Measurements from ENCODE around the gene ACAT1. TPM values are rescaled to one million over a fixed set of nuclear protein-coding genes. Genes with fewer than 3 reads are reported as not detected.
"Not testable (repeated sequence)": the region's sequence is repeated elsewhere in the genome, so short reads cannot be mapped to it uniquely, and the experiment has no call there.

Gene ACAT1
- total RNA-seq, 2 donors from 2014 or later, result 42.5 to 68.2 TPM

DNA sequence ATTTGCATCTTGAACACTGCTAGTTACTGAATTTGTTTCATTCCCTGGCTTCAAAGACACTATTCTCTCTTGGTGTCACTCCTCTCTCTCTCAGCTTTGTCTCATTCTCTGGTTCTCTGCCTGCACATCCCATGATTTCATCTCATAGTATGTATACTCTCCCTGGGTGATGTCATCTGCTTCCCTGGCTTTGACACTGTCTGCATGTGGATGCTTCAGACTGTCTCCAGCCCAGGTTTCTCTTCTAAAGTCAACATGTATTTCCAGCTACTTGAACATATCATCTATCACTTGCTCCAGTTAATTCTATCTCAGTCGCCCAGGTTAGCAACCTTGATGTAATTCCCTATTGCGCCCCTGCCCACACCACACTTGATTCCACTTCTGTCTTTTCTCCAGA, 9.3 kb upstream of the ACAT1 start:
- DNase-seq (no peak), ATAC-seq (no peak)
- Histone ChIP-seq H3K27me3 (no peaks in the 10 kb centered on the region), H3K36me3 (replicated peaks in 1 of 2; ENCODE audit: insufficient read depth in 1 of 2, low read depth in 2 of 2) (no peaks in the 10 kb centered on the region), H3K4me1 (peaks cover 15% of the 10 kb centered on the region), H3K9me3 (no peaks in the 10 kb centered on the region), H3K4me3 (no peak overlapping the region), H3K27ac (no peak overlapping the region)
- no peak for TF ChIP-seq POLR2A (IDR thresholded peaks at IDR 0.05)
- TF ChIP-seq, protein P1, sequence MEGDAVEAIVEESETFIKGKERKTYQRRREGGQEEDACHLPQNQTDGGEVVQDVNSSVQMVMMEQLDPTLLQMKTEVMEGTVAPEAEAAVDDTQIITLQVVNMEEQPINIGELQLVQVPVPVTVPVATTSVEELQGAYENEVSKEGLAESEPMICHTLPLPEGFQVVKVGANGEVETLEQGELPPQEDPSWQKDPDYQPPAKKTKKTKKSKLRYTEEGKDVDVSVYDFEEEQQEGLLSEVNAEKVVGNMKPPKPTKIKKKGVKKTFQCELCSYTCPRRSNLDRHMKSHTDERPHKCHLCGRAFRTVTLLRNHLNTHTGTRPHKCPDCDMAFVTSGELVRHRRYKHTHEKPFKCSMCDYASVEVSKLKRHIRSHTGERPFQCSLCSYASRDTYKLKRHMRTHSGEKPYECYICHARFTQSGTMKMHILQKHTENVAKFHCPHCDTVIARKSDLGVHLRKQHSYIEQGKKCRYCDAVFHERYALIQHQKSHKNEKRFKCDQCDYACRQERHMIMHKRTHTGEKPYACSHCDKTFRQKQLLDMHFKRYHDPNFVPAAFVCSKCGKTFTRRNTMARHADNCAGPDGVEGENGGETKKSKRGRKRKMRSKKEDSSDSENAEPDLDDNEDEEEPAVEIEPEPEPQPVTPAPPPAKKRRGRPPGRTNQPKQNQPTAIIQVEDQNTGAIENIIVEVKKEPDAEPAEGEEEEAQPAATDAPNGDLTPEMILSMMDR (IDR thresholded peaks at IDR 0.05), result no peak
- intact Hi-C loops (cut with DNase I), result no loop called here
- 87 to 93% methylated on average over 2 of the region's 2 CpGs for WGBS, 2 donors

DNA sequence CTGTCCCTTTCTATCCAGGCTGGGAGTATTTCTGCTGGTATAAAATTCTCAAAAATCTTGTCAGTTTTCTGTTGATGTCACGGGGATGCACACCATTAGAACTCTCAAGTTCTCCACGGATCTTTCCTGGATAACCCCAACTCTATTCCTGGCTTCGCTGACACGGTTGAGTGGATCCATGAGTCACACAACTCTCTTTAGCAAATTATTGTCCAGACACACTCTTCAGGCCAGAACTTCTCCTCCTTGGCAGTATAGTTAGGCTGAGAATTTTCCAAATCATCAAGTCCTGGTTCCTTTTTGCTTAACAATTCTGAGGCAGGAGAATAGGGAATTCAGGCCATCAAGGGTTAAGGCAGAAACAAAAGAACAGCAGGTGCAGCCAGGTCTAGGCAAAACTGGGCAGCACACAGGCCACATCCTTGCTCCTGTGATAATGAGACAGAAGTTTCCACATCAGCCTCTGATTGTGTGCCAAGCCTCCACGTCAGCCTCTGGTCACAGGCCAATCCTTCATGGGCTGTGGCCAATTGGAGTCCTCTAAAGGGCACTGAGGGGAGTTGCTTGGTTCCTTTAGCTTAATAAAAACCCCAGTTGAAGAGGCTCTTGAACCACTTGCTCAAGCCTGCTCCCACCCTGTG, 5.7 kb upstream of the ACAT1 start:
- H3K27ac ChIP-seq, result peak overlapping the region; percentile 57 to 74 (median 68)
- ATAC-seq (peak; percentile 99), DNase-seq (peak; percentile 93 to 96 (median 95))
- no peaks in the 10 kb centered on the region for H3K9me3 ChIP-seq
- no peaks in the 10 kb centered on the region for H3K27me3 ChIP-seq
- no peak for TF ChIP-seq POLR2A (IDR thresholded peaks at IDR 0.05)
- TF ChIP-seq, protein P1 (IDR thresholded peaks at IDR 0.05), result peak in 1 of 7 experiments; percentile 19
- WGBS, 2 donors, result 21 to 23% methylated on average over 5 of the region's 5 CpGs
- H3K4me3 ChIP-seq, result no peak overlapping the region
- intact Hi-C loops (cut with DNase I), result no loop called here
- no peaks in the 10 kb centered on the region for H3K36me3 ChIP-seq (replicated peaks in 1 of 2; ENCODE audit: insufficient read depth in 1 of 2, low read depth in 2 of 2)
- H3K4me1 ChIP-seq, result peaks cover 16% of the 10 kb centered on the region

DNA sequence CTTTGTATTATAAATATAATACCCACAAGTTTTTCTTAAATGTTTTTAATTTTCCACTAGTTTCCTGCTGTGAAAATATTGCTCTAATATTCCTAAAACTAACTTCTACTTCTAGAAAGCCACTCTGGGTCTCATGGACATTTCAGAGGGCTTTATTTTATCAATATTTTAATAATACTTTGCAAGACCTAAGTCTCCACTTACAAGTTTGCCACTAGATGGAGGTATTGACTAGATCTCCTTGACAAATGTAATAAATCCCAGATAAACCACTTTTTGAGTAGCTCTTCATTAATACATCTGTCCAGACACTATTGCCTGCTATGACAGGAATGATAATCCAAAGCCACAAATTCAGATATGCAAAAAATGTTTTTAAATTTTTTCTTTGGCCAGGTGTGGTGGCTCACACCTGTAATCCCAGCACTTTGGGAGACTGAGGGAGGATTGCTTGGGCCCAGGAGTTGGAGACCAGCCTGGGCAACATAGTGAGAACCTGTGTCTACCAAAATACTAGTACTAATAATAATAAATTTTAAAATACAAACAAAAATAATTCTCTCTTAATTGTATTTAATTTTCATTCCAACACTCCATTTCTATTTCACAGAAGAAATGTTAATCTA, 3.5 kb upstream of the ACAT1 start:
- no peak for DNase-seq
- H3K36me3 ChIP-seq (replicated peaks in 1 of 2; ENCODE audit: insufficient read depth in 1 of 2, low read depth in 2 of 2), result no peaks in the 10 kb centered on the region
- intact Hi-C loops (cut with DNase I), result no loop called here
- TF ChIP-seq, protein P1 (IDR thresholded peaks at IDR 0.05), result peak in 6 of 7 experiments; percentile 53 to 64 (median 60)
- TF ChIP-seq POLR2A (IDR thresholded peaks at IDR 0.05), result no peak
- H3K9me3 ChIP-seq, result no peaks in the 10 kb centered on the region
- H3K27ac ChIP-seq, result no peak overlapping the region
- no peaks in the 10 kb centered on the region for H3K27me3 ChIP-seq
- H3K4me1 ChIP-seq, result peaks cover 33% of the 10 kb centered on the region
- no peak overlapping the region for H3K4me3 ChIP-seq
- no peak for ATAC-seq

GRCh38 chr11:108120936-108121273, 462 bp upstream of the ACAT1 start:
- H3K9me3 ChIP-seq; H3K36me3 ChIP-seq (replicated peaks in 1 of 2; ENCODE audit: insufficient read depth in 1 of 2, low read depth in 2 of 2); DNase-seq; H3K4me3 ChIP-seq; intact Hi-C loops (cut with DNase I); ATAC-seq; H3K27me3 ChIP-seq: not testable (repeated sequence)
- 46 to 58% methylated on average over 7 of the region's 7 CpGs for WGBS, 2 donors
- peaks cover 48% of the 10 kb centered on the region for H3K4me1 ChIP-seq
- H3K27ac ChIP-seq, result peak overlapping the region in 3 of 4 donors; percentile 96 to 98 (median 97)

GRCh38 chr11:108122166-108122628, 830 bp downstream of the ACAT1 start:
- Histone ChIP-seq H3K9me3 (no peaks in the 10 kb centered on the region), H3K36me3 (replicated peaks in 1 of 2; ENCODE audit: insufficient read depth in 1 of 2, low read depth in 2 of 2) (no peaks in the 10 kb centered on the region), H3K27ac (peak overlapping the region; percentile 92 to 98 (median 96)), H3K4me3 (peak overlapping the region; percentile 64 to 72), H3K4me1 (peaks cover 47% of the 10 kb centered on the region), H3K27me3 (no peaks in the 10 kb centered on the region)
- TF ChIP-seq, protein P1 (IDR thresholded peaks at IDR 0.05), result no peak
- no peak for TF ChIP-seq POLR2A (IDR thresholded peaks at IDR 0.05)
- intact Hi-C loops (cut with DNase I), result no loop called here
- WGBS, 2 donors, result 11% methylated on average over 9 of the region's 9 CpGs
- ATAC-seq (peak; percentile 43), DNase-seq (peak; percentile 35 to 53 (median 44))
